GM08714 (cell line): ENCODE results near the gene SUOX.
A peak's percentile ranks its signal among the peaks of the same experiment; 100 is the strongest.

Experiments used
- H3K4me3 ChIP-seq: fragments of 200-500 bp; sonication (Bioruptor generic); 2 replicates; pipeline ENCODE4 v1.5.1; 2014; ENCODE audit warnings: mild to moderate bottlenecking, low read length, inconsistent platforms
- ZNF274 ChIP-seq: IDR thresholded peaks from 2 replicates; pipeline ENCODE4 v1.6.1; 2012; ENCODE audit warnings: mild to moderate bottlenecking, low read depth, low read length

Gene SUOX

GRCh38 chr12:55996715-55997534 lies at the start of gene SUOX:
TSS of gene SUOX (plus strand) at chr12:55997276. CDS start at chr12:56002222, 4,946 bp downstream.
- H3K4me3 ChIP-seq, result peak within 1 kb of the TSS; percentile 76
- TF ChIP-seq ZNF274, result no peak

DNA sequence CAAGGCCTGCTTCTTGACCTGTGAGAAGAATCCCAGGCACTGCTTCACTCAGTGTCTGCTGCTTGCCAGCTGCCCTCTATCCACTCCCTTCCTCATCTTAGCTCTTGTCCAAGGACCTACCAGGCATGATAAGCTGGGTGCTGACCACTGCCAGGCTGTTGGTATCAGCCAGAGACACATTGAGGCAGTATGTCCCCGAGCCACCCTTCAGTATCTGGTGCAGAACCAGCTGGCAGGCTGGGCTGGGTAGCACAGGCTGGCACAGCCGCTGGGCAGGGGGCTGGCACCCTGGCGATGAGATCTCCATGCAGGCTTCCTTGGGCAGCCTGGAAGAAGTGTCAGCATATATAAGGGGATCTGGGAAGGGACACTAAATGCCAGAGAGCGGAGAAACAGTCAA lies 41.7 kb upstream of the SUOX start:
- H3K4me3 ChIP-seq, result no peak overlapping the region
- no peak for TF ChIP-seq ZNF274

DNA sequence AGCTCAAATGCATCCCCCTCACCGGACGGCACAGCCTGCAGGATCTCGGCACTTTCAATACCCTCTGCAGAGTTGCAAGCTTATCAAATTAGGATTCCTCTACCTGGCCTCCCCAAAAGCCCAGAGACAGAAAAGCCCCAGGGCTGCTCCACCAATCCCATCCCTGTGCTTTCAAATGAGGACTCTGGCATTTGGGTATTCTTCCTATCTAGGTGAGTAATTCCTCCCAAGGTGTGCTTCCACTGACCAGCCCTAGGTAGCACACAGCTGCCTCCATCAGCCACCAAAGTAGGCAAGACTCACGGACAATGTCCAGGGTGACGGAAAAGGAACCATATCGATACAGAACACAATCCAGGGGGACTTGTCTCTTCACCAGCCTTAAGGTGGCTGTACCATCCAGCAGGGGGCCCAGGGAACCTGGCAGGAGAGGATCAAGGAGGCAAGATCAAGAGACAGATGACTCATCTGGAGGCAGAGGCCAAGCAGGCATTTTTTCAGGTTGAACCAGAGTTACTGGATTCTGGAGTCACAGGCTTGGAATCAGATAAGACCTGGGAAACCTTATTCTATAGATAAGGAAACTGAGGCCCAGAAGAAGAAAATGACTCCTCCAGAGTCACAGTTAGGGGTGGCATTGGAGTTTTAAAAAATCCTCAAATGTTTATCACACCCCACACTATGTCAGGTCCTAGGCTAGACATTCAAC lies 41.1 kb upstream of the SUOX start:
- no peak overlapping the region for H3K4me3 ChIP-seq
- no peak for TF ChIP-seq ZNF274

DNA sequence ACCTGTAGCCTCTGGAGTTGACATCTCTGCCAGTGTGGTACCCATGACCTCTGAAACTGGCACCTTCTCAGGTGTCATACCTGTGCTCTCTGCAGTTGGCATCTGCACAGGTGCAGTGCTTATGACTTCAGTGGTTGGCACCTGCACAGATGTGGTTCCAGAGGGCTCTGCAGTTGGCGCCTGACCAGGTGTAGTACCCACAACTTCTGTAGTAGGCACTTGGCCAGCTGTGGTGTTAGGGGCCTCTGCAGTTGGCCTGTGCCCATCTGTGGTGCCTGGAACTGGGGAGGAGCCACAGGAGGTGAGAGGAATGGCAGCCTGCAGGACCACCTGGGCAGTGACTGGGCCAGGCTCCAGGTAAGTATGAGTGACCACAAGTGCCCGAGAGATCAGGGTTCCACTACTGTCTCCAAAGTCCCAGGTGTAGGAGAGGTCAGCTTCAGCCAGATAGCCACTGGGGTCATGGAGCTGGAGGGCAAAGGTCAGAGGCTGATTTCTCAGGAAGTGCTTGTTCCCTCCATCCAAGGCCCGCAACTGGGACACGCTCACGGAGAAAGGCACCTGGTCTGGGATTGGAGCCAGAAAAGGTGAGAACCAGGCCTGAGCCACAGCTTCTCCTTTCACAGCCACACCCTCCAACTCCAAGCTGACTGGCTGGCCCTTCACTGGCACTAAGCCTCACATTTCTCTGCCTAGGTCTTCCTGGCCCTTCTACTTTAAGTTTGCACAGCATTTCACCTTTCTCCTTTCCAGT lies 39.8 kb upstream of the SUOX start:
- TF ChIP-seq ZNF274, result no peak
- no peak overlapping the region for H3K4me3 ChIP-seq

DNA sequence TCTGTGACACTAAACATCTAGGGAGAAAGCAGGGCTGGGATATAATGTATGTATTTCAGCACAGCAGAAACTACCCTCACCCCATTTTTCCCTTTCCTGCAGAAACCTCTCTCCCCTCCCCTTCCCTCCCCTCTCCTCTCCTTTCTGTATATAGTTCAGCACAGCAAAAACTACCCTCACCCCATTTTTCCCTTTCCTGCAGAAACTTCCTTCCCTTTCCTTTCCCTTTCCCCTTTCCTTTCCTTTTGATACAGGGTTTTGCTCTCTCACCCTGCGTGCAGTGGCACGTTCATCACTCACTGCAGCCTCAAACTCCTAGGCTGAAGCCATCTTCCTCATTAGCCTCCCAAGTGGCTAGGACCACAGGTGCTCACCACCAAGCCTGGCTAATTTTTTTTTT lies 33.3 kb upstream of the SUOX start:
- TF ChIP-seq ZNF274, result no peak
- H3K4me3 ChIP-seq, result no peak overlapping the region

- no peak for TF ChIP-seq ZNF274
- no peak overlapping the region for H3K4me3 ChIP-seq
Observed at GRCh38 chr12:55965240-55965639, 31.8 kb upstream of the SUOX start.

- peak within 1 kb of the TSS; percentile 89 for H3K4me3 ChIP-seq
- TF ChIP-seq ZNF274, result no peak
Observed at GRCh38 chr12:55965941-55966407, 31.1 kb upstream of the SUOX start, which contains the start of gene PMEL. TSS of gene PMEL (minus strand) at chr12:55966042. CDS start at chr12:55966011, 31 bp downstream.

DNA sequence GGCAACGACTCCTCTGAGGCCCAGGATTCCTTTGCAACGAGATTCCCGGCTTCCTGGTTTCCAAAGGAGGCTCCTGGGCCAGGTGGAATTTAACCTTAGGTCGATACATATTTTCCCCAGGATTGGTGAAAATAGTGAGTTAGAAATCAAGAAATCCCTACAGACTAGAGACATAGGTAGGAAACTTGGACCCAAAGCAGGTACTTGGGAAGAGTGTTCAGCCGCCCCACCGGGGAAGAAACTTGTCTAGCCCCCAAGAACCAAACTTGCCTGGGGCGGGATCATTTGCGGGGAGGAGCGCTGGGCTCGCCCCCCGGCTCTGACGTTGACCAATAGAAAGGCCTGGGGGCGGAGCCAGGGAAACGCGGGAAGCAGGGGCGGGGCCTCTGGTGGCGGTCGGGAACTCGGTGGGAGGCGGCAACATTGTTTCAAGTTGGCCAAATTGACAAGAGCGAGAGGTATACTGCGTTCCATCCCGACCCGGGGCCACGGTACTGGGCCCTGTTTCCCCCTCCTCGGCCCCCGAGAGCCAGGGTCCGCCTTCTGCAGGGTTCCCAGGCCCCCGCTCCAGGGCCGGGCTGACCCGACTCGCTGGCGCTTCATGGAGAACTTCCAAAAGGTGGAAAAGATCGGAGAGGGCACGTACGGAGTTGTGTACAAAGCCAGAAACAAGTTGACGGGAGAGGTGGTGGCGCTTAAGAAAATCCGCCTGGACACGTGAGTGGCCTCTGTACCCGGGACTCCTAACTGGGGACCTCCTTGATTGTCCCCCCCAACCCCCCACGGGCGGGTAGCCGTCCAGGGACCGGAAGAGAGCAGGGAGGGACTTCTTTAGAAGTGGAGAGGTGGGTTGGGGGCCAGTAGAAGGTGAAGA lies 30.4 kb upstream of the SUOX start, which contains the start of gene CDK2:
TSS of gene CDK2 (plus strand) at position 423 of the 874 bp plus-strand sequence. CDS start at position 602, 179 bp downstream.
- no peak for TF ChIP-seq ZNF274
- H3K4me3 ChIP-seq, result peak within 1 kb of the TSS; percentile 89

DNA sequence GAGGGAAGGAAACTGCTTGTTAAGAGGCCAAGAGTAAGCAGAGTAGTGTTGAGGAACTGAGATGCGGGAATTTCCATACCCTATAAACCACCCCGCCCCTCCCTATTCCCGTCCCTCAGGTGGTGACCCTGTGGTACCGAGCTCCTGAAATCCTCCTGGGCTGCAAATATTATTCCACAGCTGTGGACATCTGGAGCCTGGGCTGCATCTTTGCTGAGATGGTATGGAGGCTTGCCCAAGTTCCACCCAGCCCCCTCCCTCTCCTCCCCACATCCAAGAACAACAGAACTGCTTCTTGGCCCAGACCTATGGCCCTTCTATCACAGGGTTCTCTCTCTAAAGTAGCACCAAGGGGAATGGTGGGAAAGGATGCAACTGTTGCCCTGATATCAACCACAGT lies 27.7 kb upstream of the SUOX start:
- no peak for TF ChIP-seq ZNF274
- no peak overlapping the region for H3K4me3 ChIP-seq

- no peak overlapping the region for H3K4me3 ChIP-seq
- no peak for TF ChIP-seq ZNF274
Observed at GRCh38 chr12:55970775-55971174, 26.3 kb upstream of the SUOX start.

GRCh38 chr12:55972042-55972441 lies 25.0 kb upstream of the SUOX start:
- no peak overlapping the region for H3K4me3 ChIP-seq
- no peak for TF ChIP-seq ZNF274

- H3K4me3 ChIP-seq, result peak overlapping the region; percentile 92
- no peak for TF ChIP-seq ZNF274
Observed at GRCh38 chr12:55972456-55972855, 24.6 kb upstream of the SUOX start.

- H3K4me3 ChIP-seq, result peak overlapping the region; percentile 92
- no peak for TF ChIP-seq ZNF274
Observed at GRCh38 chr12:55972911-55973598, 24.0 kb upstream of the SUOX start.
